ENCODE results near the gene DPH7. TPM values are rescaled to one million over a fixed set of nuclear protein-coding genes. Genes with fewer than 3 reads are reported as not detected.
"Not testable (repeated sequence)": the region's sequence is repeated elsewhere in the genome, so short reads cannot be mapped to it uniquely, and the experiment has no call there.

DPH7 gene
- total and polyA plus RNA-seq, 2 experiments from 2014 or later: 28.3 to 36.9 TPM

DNA sequence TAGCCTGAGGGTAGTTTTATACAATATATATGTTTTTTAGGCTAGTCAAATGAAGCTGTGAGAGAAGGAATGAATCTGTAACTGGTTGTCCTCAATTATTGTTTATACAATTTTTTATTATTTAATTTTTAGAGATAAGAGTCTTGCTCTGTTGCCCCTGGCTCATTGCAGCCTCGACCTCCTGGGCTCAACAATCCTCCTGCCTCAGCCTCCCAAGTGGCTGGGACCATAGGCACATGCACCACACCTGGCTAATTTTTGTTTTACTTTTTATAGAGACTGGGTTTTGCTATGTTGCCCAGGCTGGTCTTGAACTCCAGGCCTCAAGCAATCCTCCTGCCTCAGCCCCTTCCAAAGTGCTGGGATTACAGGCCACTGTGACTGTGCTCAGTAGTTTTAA lies 24.4 kb downstream of the DPH7 start:
- H3K36me3 ChIP-seq (replicated peaks; ENCODE audit: insufficient read depth, low read depth): no peaks in the 10 kb centered on the region
- 88% methylated on average over 1 of the region's 1 CpG for WGBS (ENCODE audit: low lambda C conversion rate, missing lambda C conversion rate)

DNA sequence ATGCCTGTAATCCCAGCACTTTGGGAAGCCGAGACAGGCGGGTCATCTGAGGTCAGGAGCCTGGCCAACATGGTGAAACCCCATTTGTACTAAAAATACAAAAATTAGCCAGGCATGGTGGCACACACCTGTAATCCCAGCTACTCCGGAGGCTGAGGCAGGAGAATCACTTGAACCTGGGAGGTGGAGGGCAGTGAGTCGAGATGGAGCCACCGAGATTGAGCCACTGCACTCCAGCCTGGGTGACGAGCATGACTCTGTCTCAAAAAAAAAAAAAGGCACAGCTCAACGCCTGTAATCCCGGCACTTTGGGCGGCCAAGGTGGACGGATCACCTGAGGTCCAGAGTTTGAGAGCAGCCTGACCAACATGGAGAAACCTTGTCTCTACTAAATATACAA lies 25.1 kb downstream of the DPH7 start:
- not testable (repeated sequence) for H3K79me2 ChIP-seq; H3K9me2 ChIP-seq (replicated peaks; ENCODE audit: insufficient read depth); H4K20me1 ChIP-seq (ENCODE audit: insufficient read depth, poor library complexity, severe bottlenecking); H3K4me3 ChIP-seq; H3K27ac ChIP-seq; H3K9me3 ChIP-seq (ENCODE audit: low read depth); DNase-seq (ENCODE audit: low spot score); H3K36me3 ChIP-seq (replicated peaks; ENCODE audit: insufficient read depth, low read depth); H3K4me1 ChIP-seq (ENCODE audit: insufficient read depth); H2AFZ ChIP-seq; H3K27me3 ChIP-seq; H3K4me2 ChIP-seq
- 95% methylated on average over 10 of the region's 10 CpGs for WGBS (ENCODE audit: low lambda C conversion rate, missing lambda C conversion rate)

More for the DNA sequence above, 24.4 kb downstream of the DPH7 start:
- Histone ChIP-seq H3K4me2 (no peak overlapping the region), H3K27me3 (no peaks in the 10 kb centered on the region), H3K27ac (no peak overlapping the region), H3K4me3 (no peak overlapping the region), H3K79me2 (no peaks in the 10 kb centered on the region), H2AFZ (no peak overlapping the region), H3K9me2 (replicated peaks; ENCODE audit: insufficient read depth) (no peaks in the 10 kb centered on the region), H3K4me1 (ENCODE audit: insufficient read depth) (peaks cover 8% of the 10 kb centered on the region), H3K9me3 (ENCODE audit: low read depth) (no peaks in the 10 kb centered on the region), H4K20me1 (ENCODE audit: insufficient read depth, poor library complexity, severe bottlenecking) (no peaks in the 10 kb centered on the region)
- TF ChIP-seq EZH2phosphoT487 (IDR thresholded peaks at IDR 0.05; ENCODE audit: low read depth, severe bottlenecking, unreplicated experiment): no peak
- no peak for TF ChIP-seq CTCF (IDR thresholded peaks at IDR 0.05; ENCODE audit: poor library complexity)
- TF ChIP-seq EZH2 (IDR thresholded peaks at IDR 0.05; ENCODE audit: borderline replicate concordance): no peak
- DNase-seq (ENCODE audit: low spot score): no peak

DNA sequence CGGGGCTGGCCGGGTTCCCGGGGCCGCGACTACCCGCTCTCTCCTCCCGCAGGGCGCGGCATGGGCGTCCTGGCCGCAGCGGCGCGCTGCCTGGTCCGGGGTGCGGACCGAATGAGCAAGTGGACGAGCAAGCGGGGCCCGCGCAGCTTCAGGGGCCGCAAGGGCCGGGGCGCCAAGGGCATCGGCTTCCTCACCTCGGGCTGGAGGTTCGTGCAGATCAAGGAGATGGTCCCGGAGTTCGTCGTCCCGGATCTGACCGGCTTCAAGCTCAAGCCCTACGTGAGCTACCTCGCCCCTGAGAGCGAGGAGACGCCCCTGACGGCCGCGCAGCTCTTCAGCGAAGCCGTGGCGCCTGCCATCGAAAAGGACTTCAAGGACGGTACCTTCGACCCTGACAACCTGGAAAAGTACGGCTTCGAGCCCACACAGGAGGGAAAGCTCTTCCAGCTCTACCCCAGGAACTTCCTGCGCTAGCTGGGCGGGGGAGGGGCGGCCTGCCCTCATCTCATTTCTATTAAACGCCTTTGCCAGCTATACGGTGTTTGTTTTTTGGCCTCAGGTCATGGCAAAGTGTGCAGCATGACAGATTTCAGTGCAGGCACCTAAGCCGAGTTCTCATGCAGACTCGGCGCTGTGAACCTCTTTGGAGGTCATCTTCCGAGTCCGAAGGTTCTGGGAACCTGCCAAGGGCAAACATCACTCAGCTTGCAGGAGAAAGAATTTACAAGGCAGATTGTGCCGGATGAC lies 26.5 kb downstream of the DPH7 start:
- no peaks in the 10 kb centered on the region for H3K9me2 ChIP-seq (replicated peaks; ENCODE audit: insufficient read depth)
- 18% methylated on average over 53 of the region's 58 CpGs for WGBS (ENCODE audit: low lambda C conversion rate, missing lambda C conversion rate)
- peak overlapping the region; percentile 94 for H3K4me2 ChIP-seq
- no peaks in the 10 kb centered on the region for H3K36me3 ChIP-seq (replicated peaks; ENCODE audit: insufficient read depth, low read depth)
- peaks cover 8% of the 10 kb centered on the region for H3K4me1 ChIP-seq (ENCODE audit: insufficient read depth)
- no peaks in the 10 kb centered on the region for H3K79me2 ChIP-seq
- TF ChIP-seq EZH2phosphoT487 (IDR thresholded peaks at IDR 0.05; ENCODE audit: low read depth, severe bottlenecking, unreplicated experiment): no peak
- no peak for TF ChIP-seq CTCF (IDR thresholded peaks at IDR 0.05; ENCODE audit: poor library complexity)
- no peak for TF ChIP-seq EZH2 (IDR thresholded peaks at IDR 0.05; ENCODE audit: borderline replicate concordance)
- H4K20me1 ChIP-seq (ENCODE audit: insufficient read depth, poor library complexity, severe bottlenecking): no peaks in the 10 kb centered on the region
- peak; percentile 45 for DNase-seq (ENCODE audit: low spot score)
- H2AFZ ChIP-seq: peak overlapping the region; percentile 67
- H3K9me3 ChIP-seq (ENCODE audit: low read depth): no peaks in the 10 kb centered on the region
- H3K27me3 ChIP-seq: no peaks in the 10 kb centered on the region
- peak overlapping the region; percentile 76 for H3K4me3 ChIP-seq
- H3K27ac ChIP-seq: peak overlapping the region; percentile 90

DNA sequence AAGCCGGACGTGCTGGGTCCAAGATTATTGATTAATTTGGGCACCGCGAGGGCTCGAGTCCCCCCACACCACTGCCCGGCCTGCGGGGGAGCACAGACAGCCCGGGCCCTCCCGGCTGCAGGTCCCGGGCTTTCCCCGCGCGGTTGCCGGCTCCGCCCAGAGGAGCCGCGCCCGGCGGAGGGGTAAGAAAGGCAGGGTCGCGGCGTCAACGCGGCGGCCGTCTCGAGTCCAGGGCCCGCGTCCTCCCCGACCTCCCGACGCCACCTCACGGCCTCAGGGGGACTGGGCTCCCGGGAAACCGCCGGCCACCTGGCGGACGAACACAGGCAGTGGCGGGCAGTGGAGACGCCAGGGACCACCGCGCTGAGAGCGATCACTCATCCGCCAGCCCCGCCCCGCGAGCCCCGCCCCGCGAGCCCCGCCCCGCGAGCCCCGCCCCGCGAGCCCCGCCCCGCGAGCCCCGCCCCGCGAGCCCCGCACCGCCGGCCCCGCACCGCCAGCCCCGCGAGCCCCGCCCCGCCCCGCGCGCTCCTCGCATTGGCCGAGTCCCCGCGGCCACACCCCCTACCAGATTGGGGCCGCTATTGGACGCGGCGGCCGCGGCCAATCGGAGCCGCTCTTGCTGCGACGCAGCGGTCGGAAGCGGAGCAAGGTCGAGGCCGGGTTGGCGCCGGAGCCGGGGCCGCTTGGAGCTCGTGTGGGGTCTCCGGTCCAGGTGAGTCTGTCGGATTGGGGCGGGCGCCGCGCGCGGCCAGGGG lies 27.3 kb downstream of the DPH7 start, which contains the start of gene MRPL41:
MRPL41 (plus strand) TSS at position 616 of the 758 bp plus-strand sequence. CDS start 203 bp downstream, outside the sequence.
- Histone ChIP-seq H3K9me2 (replicated peaks; ENCODE audit: insufficient read depth) (no peaks in the 10 kb centered on the region), H3K9me3 (ENCODE audit: low read depth) (no peaks in the 10 kb centered on the region), H3K27me3 (no peaks in the 10 kb centered on the region), H4K20me1 (ENCODE audit: insufficient read depth, poor library complexity, severe bottlenecking) (no peaks in the 10 kb centered on the region), H3K4me2 (peak within 1 kb of the TSS; percentile 99), H3K27ac (peak within 1 kb of the TSS; percentile 90), H3K36me3 (replicated peaks; ENCODE audit: insufficient read depth, low read depth) (no peaks in the 10 kb centered on the region), H2AFZ (peak within 1 kb of the TSS; percentile 93), H3K4me3 (peak within 1 kb of the TSS; percentile 76), H3K79me2 (no peaks in the 10 kb centered on the region), H3K4me1 (ENCODE audit: insufficient read depth) (peaks cover 8% of the 10 kb centered on the region)
- DNase-seq (ENCODE audit: low spot score): peak; percentile 96
- TF ChIP-seq EZH2 (IDR thresholded peaks at IDR 0.05; ENCODE audit: borderline replicate concordance) (no peak), CTCF (IDR thresholded peaks at IDR 0.05; ENCODE audit: poor library complexity) (peak; percentile 52), EZH2phosphoT487 (IDR thresholded peaks at IDR 0.05; ENCODE audit: low read depth, severe bottlenecking, unreplicated experiment) (no peak)
- 2% methylated on average over 39 of the region's 106 CpGs for WGBS (ENCODE audit: low lambda C conversion rate, missing lambda C conversion rate)

GRCh38 chr9:137550958-137551263 lies 27.8 kb downstream of the DPH7 start:
- DNase-seq (ENCODE audit: low spot score); H3K79me2 ChIP-seq; H3K9me2 ChIP-seq (replicated peaks; ENCODE audit: insufficient read depth); H3K4me1 ChIP-seq (ENCODE audit: insufficient read depth); H4K20me1 ChIP-seq (ENCODE audit: insufficient read depth, poor library complexity, severe bottlenecking); H3K27me3 ChIP-seq; H3K9me3 ChIP-seq (ENCODE audit: low read depth); H3K36me3 ChIP-seq (replicated peaks; ENCODE audit: insufficient read depth, low read depth): not testable (repeated sequence)
- WGBS (ENCODE audit: low lambda C conversion rate, missing lambda C conversion rate): no CpG with 5 or more reads among the region's 17 CpGs
- Histone ChIP-seq H3K27ac (peak overlapping the region; percentile 85), H3K4me3 (peak overlapping the region; percentile 63), H3K4me2 (peak overlapping the region; percentile 99), H2AFZ (peak overlapping the region; percentile 93)

All from hepatocyte (in vitro differentiated cells).